IMR-90 (cell line): ENCODE data around the gene CRYBA1. TPM values are rescaled to one million over a fixed set of nuclear protein-coding genes. Genes with fewer than 3 reads are reported as not detected.

ENCODE experiments used
- ATAC-seq: fragments of 200-7000 bp; cut with Tn5 transposase; 2 replicates; pipeline ENCODE4 v1.9.1; 2020; ENCODE audit warnings: low read depth, mild to moderate bottlenecking, moderate library complexity
- BruUV-seq: library from RNA; stranded (reverse); fragments of 400-500 nt; replicated peaks from 2 replicates; lab custom pipeline; 2021; lab: Mats Ljungman, UMichigan
- CTCF ChIA-PET: fragments of 300-600 bp; formaldehyde crosslinking; extraction: SDS; loops from one replicate; lab custom pipeline; 2021; ENCODE audit warnings: antibody characterized with exemption; lab: Yijun Ruan, JAX
- POLR2A ChIA-PET: fragments of 300-600 bp; sonication (Branson Sonifier 250); formaldehyde crosslinking; loops from one replicate; lab custom pipeline; 2022; ENCODE audit warnings: antibody characterized with exemption; ENCODE audit not compliant: unreplicated experiment; lab: Charles Lee
- DNase-seq: peaks from one replicate; pipeline ENCODE4 v3.0.0; 2013
- H2AFZ ChIP-seq: replicated peaks from 2 replicates; pipeline ENCODE3; 2013; ENCODE audit warnings: low read length, mild to moderate bottlenecking; ENCODE audit not compliant: poor library complexity
- H2AK5ac ChIP-seq: 2 replicates; pipeline ENCODE4 v1.6.1; 2013; ENCODE audit warnings: low read depth, low read length, inconsistent platforms
- H2AK9ac ChIP-seq: replicated peaks from 2 replicates; pipeline ENCODE3; 2013; ENCODE audit warnings: mild to moderate bottlenecking, low read depth, low read length, moderate library complexity; ENCODE audit not compliant: poor library complexity
- H2BK120ac ChIP-seq: 2 replicates; pipeline ENCODE4 v1.6.1; 2013; ENCODE audit warnings: low read depth, low read length, inconsistent platforms
- H2BK15ac ChIP-seq: 3 replicates; pipeline ENCODE4 v1.6.1; 2013; ENCODE audit warnings: low read depth, low read length, inconsistent platforms
- H2BK20ac ChIP-seq: 2 replicates; pipeline ENCODE4 v1.6.1; 2013; ENCODE audit warnings: low read depth, mild to moderate bottlenecking, inconsistent platforms, low read length, moderate library complexity
- H2BK5ac ChIP-seq: 2 replicates; pipeline ENCODE4 v1.6.1; 2013; ENCODE audit warnings: mild to moderate bottlenecking, low read depth, low read length, inconsistent platforms; ENCODE audit not compliant: poor library complexity, severe bottlenecking
- H3K14ac ChIP-seq: replicated peaks from 2 replicates; pipeline ENCODE4 v1.6.1; 2013; ENCODE audit warnings: low read depth, low read length, inconsistent platforms
- H3K18ac ChIP-seq: 2 replicates; pipeline ENCODE4 v1.6.1; 2013; ENCODE audit warnings: low read depth, low read length, control low read depth
- H3K23ac ChIP-seq: 2 replicates; pipeline ENCODE4 v1.6.1; 2013; ENCODE audit warnings: low read depth, low read length, inconsistent platforms
- H3K27ac ChIP-seq: 2 replicates; pipeline ENCODE4 v1.5.1; 2013; ENCODE audit warnings: mild to moderate bottlenecking, control low read depth, low read length; ENCODE audit not compliant: insufficient read depth
- H3K27me3 ChIP-seq: 2 replicates; pipeline ENCODE4 v1.6.1; 2013; ENCODE audit warnings: low read length; ENCODE audit not compliant: control insufficient read depth, insufficient read depth
- H3K36me3 ChIP-seq: 2 replicates; pipeline ENCODE4 v1.6.1; 2013; ENCODE audit warnings: low read length, mixed read lengths; ENCODE audit not compliant: control insufficient read depth, insufficient read depth
- H3K4ac ChIP-seq: 2 replicates; pipeline ENCODE4 v1.6.1; 2013; ENCODE audit warnings: low read depth, low read length, inconsistent platforms
- H3K4me1 ChIP-seq: 2 replicates; pipeline ENCODE4 v1.6.1; 2013; ENCODE audit warnings: low read length, mixed read lengths; ENCODE audit not compliant: control insufficient read depth, insufficient read depth
- H3K4me2 ChIP-seq: 2 replicates; pipeline ENCODE4 v1.6.1; 2013; ENCODE audit warnings: low read depth, mild to moderate bottlenecking, control low read depth, low read length, moderate library complexity
- H3K4me3 ChIP-seq: 2 replicates; pipeline ENCODE4 v1.5.1; 2013; ENCODE audit warnings: low read depth, mild to moderate bottlenecking, control low read depth, low read length, moderate library complexity; ENCODE audit not compliant: insufficient read depth
- H3K56ac ChIP-seq: 2 replicates; pipeline ENCODE4 v1.6.1; 2013; ENCODE audit warnings: low read length, inconsistent platforms; ENCODE audit not compliant: insufficient read depth; ENCODE audit errors: extremely low read depth
- H3K79me1 ChIP-seq, 2 experiments: 2 replicates each; pipeline ENCODE4 v1.6.1; 2013; ENCODE audit warnings: low read length in 2 of 2, inconsistent platforms in 1 of 2, low read depth in 1 of 2
- H3K9ac ChIP-seq: 2 replicates; pipeline ENCODE4 v1.6.1; 2013; ENCODE audit warnings: low read depth, low read length, control low read depth
- H3K9me1 ChIP-seq: 2 replicates; pipeline ENCODE4 v1.6.1; 2013; ENCODE audit warnings: low read length, inconsistent platforms; ENCODE audit not compliant: insufficient read depth
- H3K9me3 ChIP-seq: 2 replicates; pipeline ENCODE4 v1.6.1; 2013; ENCODE audit warnings: low read length; ENCODE audit not compliant: control insufficient read depth, insufficient read depth
- H4K20me1 ChIP-seq: 2 replicates; pipeline ENCODE4 v1.6.1; 2013; ENCODE audit warnings: low read length, inconsistent platforms; ENCODE audit not compliant: insufficient read depth
- H4K5ac ChIP-seq: 2 replicates; pipeline ENCODE4 v1.6.1; 2013; ENCODE audit warnings: mild to moderate bottlenecking, low read depth, low read length, control low read depth
- H4K8ac ChIP-seq, 2 experiments: 2 replicates each; pipeline ENCODE4 v1.6.1; 2013; ENCODE audit warnings: low read depth in 2 of 2, low read length in 2 of 2, control low read depth in 1 of 2, inconsistent platforms in 1 of 2
- H4K91ac ChIP-seq: 2 replicates; pipeline ENCODE4 v1.6.1; 2013; ENCODE audit warnings: low read depth, low read length, inconsistent platforms; ENCODE audit not compliant: insufficient read depth
- BHLHE40 ChIP-seq: fragments of 150-350 bp; IDR thresholded peaks from 2 replicates; pipeline ENCODE4 v1.6.1; 2016; ENCODE audit warnings: mild to moderate bottlenecking, low read depth, low read length
- CEBPB ChIP-seq: IDR thresholded peaks from 2 replicates; pipeline ENCODE4 v1.6.1; 2012; ENCODE audit warnings: low read depth, low read length, improper control_type of control experiment
- CHD1 ChIP-seq: IDR thresholded peaks from 2 replicates; pipeline ENCODE4 v1.6.1; 2012; ENCODE audit warnings: low read depth, low read length, improper control_type of control experiment
- CTCF ChIP-seq: conservative IDR thresholded peaks from 2 replicates; pipeline ENCODE4 v1.5.1; 2012; ENCODE audit warnings: mild to moderate bottlenecking, low read depth, low read length, improper control_type of control experiment
- ELK1 ChIP-seq: fragments of 150-350 bp; IDR thresholded peaks from 2 replicates; pipeline ENCODE4 v1.6.1; 2016; ENCODE audit warnings: low read depth, mild to moderate bottlenecking, low read length, moderate library complexity, borderline replicate concordance
- FOS ChIP-seq: fragments of 150-350 bp; IDR thresholded peaks from 2 replicates; pipeline ENCODE4 v1.6.1; 2016; ENCODE audit warnings: low read depth, low read length
- MAFK ChIP-seq: IDR thresholded peaks from 2 replicates; pipeline ENCODE4 v1.6.1; 2012; ENCODE audit warnings: low read depth, low read length, improper control_type of control experiment
- MAZ ChIP-seq: IDR thresholded peaks from 2 replicates; pipeline ENCODE4 v1.6.1; 2012; ENCODE audit warnings: low read depth, mild to moderate bottlenecking, low read length, improper control_type of control experiment, moderate library complexity, borderline replicate concordance
- MXI1 ChIP-seq: IDR thresholded peaks from 2 replicates; pipeline ENCODE4 v1.6.1; 2012; ENCODE audit warnings: low read depth, mild to moderate bottlenecking, low read length, moderate library complexity, borderline replicate concordance
- NFE2L2 ChIP-seq: fragments of 150-350 bp; IDR thresholded peaks from 2 replicates; pipeline ENCODE4 v1.6.1; 2016; ENCODE audit warnings: low read depth, mild to moderate bottlenecking, low read length
- POLR2A ChIP-seq: IDR thresholded peaks from 2 replicates; pipeline ENCODE4 v1.6.1; 2012; ENCODE audit warnings: mild to moderate bottlenecking, low read depth, low read length
- RAD21 ChIP-seq: IDR thresholded peaks from 2 replicates; pipeline ENCODE4 v1.6.1; 2012; ENCODE audit warnings: low read length, improper control_type of control experiment
- RCOR1 ChIP-seq: IDR thresholded peaks from 2 replicates; pipeline ENCODE4 v1.6.1; 2012; ENCODE audit warnings: mild to moderate bottlenecking, low read length, improper control_type of control experiment; ENCODE audit not compliant: insufficient replicate concordance
- RFX5 ChIP-seq: IDR thresholded peaks from 2 replicates; pipeline ENCODE4 v1.8.0; 2012; ENCODE audit warnings: low read depth, mild to moderate bottlenecking, low read length, moderate library complexity
- SMC3 ChIP-seq: fragments of 150-350 bp; IDR thresholded peaks from 2 replicates; pipeline ENCODE4 v1.6.1; 2016; ENCODE audit warnings: low read depth, mild to moderate bottlenecking, antibody characterized with exemption, low read length, moderate library complexity
- USF2 ChIP-seq: fragments of 150-350 bp; IDR thresholded peaks from 2 replicates; pipeline ENCODE4 v1.6.1; 2017; ENCODE audit warnings: mild to moderate bottlenecking, antibody characterized with exemption, low read length, low read depth
- WGBS, 2 experiments: methylation state at CpG; one replicate each; pipeline versions ENCODE4 v1.1.5 to v1.1.7; 2013; ENCODE audit warnings: missing lambda C conversion rate in 2 of 2; ENCODE audit not compliant: insufficient read length in 1 of 2; ENCODE audit errors: extremely low coverage in 2 of 2; 5-methylcytosine and 5-hydroxymethylcytosine counted together
- dilution Hi-C: fragments of 300-500 bp; cut with HindIII; formaldehyde crosslinking; loops from one replicate; pipeline ENCODE4 v1.14.3; 2018; ENCODE audit warnings: low sequenced_read_pairs; ENCODE audit not compliant: unreplicated experiment
- in situ Hi-C: fragments of 300-500 bp; cut with MboI; formaldehyde crosslinking; loops from 3 replicates; pipeline ENCODE4 v1.14.3; 2019; ENCODE audit warnings: low sequenced_read_pairs, inconsistent platforms, mixed read lengths
- intact Hi-C: fragments of 100-400 bp; cut with micrococcal nuclease; formaldehyde crosslinking; loops from 2 replicates; pipeline ENCODE4 v1.10.0; 2022
- polyA plus RNA-seq, 3 experiments: library from polyadenylated mRNA; depleted of rRNA; stranded (reverse); fragments of >200 nt; gene quantifications; 2 replicates each; pipeline ENCODE4 v1.2.3, GENCODE V29; 2012; ENCODE audit warnings: low replicate concordance in 1 of 3
- total RNA-seq: library from RNA; depleted of rRNA; stranded (reverse); fragments of >200 nt; gene quantifications from 2 replicates; pipeline ENCODE4 v1.2.3, GENCODE V29; 2012

Gene CRYBA1
- total and polyA plus RNA-seq, 2 of the 4 experiments (the other 2 are of a cell fraction), result not detected

GRCh38 chr17:29299031-29299430 lies 52.4 kb downstream of the CRYBA1 start:
- no peak overlapping the region for H2AK9ac ChIP-seq
- no peak overlapping the region for H2BK5ac ChIP-seq
- H2AK5ac ChIP-seq, result no peak overlapping the region
- H3K9me1 ChIP-seq, result no peaks in the 10 kb centered on the region
- no peak overlapping the region for H3K4me2 ChIP-seq
- ATAC-seq (no peak), DNase-seq (no peak)
- H4K8ac ChIP-seq, result no peak overlapping the region
- WGBS, 2 experiments, result no CpG with 5 or more reads among the region's 2 CpGs
- H3K27ac ChIP-seq, result no peak overlapping the region
- no peak overlapping the region for H4K91ac ChIP-seq
- no peaks in the 10 kb centered on the region for H3K9me3 ChIP-seq
- ChIA-PET CTCF (interaction anchor here (1.1 kb wide), 1 partner anchor 8 kb away, joined by 5 read pairs; no protein-coding TSS in a partner anchor), POLR2A (no interaction called here)
- dilution Hi-C loops, result no loop called here
- no peak overlapping the region for H4K5ac ChIP-seq
- BruUV-seq, result no TSS peak
- no peak overlapping the region for H2AFZ ChIP-seq
- no peak overlapping the region for H3K14ac ChIP-seq
- no peak overlapping the region for H3K23ac ChIP-seq
- H3K4me1 ChIP-seq, result no peaks in the 10 kb centered on the region
- H3K27me3 ChIP-seq, result no peaks in the 10 kb centered on the region
- no peak overlapping the region for H3K4me3 ChIP-seq
- H3K79me1 ChIP-seq, result peaks cover 0 to 2% of the 10 kb centered on the region in 2 experiments; a peak in 2 of 4 replicates
- no peak overlapping the region for H2BK20ac ChIP-seq
- in situ Hi-C loops, result no loop called here
- no peaks in the 10 kb centered on the region for H4K20me1 ChIP-seq
- H3K56ac ChIP-seq, result no peak overlapping the region
- no peak overlapping the region for H2BK15ac ChIP-seq
- no peak overlapping the region for H3K9ac ChIP-seq
- no peak overlapping the region for H3K18ac ChIP-seq
- H3K4ac ChIP-seq, result no peak overlapping the region
- TF ChIP-seq MAFK, result no peak
- TF ChIP-seq CHD1, result no peak
- no peak for TF ChIP-seq CTCF
- TF ChIP-seq CEBPB, result no peak
- TF ChIP-seq USF2, result no peak
- no peak for TF ChIP-seq NFE2L2
- no peak for TF ChIP-seq MXI1
- TF ChIP-seq BHLHE40, result no peak
- no peak for TF ChIP-seq RFX5
- no peak for TF ChIP-seq POLR2A
- no peak for TF ChIP-seq SMC3
- TF ChIP-seq FOS, result no peak
- no peak for TF ChIP-seq MAZ
- no peak for TF ChIP-seq ELK1
- TF ChIP-seq RCOR1, result no peak
- TF ChIP-seq RAD21, result no peak
- no peaks in the 10 kb centered on the region for H3K36me3 ChIP-seq
- no peak overlapping the region for H2BK120ac ChIP-seq
- intact Hi-C loops, result loop anchor here (5.0 kb wide), 1 partner anchor 48 kb away; no protein-coding TSS in a partner anchor
